Endometrial microvascular endothelial cells (primary cell): ENCODE results near the gene ANKRD35. TPM values are rescaled to one million over a fixed set of nuclear protein-coding genes. Genes with fewer than 3 reads are reported as not detected.
"Not testable (repeated sequence)": the region's sequence is repeated elsewhere in the genome, so short reads cannot be mapped to it uniquely, and the experiment has no call there.

Source experiments
- in situ Hi-C: cut with HindIII; loops from 2 replicates; pipeline ENCODE4 v1.10.0; 2017; ENCODE audit warnings: low sequenced_read_pairs, low pct_unique_long_range_greater_than_20kb; ENCODE audit errors: inconsistent ontology term
- total RNA-seq: library from RNA; depleted of rRNA; stranded (reverse); fragments of >200 nt; gene quantifications from one replicate; pipeline ENCODE4 v1.2.3, GENCODE V29; 2015; ENCODE audit errors: inconsistent ontology term

The ANKRD35 gene
- total RNA-seq, 1 donor from 2014 or later: 0.93 TPM

GRCh38 chr1:145826030-145826429 is 59.6 kb downstream of the ANKRD35 start:
- in situ Hi-C loops: no loop called here

- in situ Hi-C loops: no loop called here
Measured at GRCh38 chr1:145824499-145824842, 61.2 kb downstream of the ANKRD35 start.

- in situ Hi-C loops: no loop called here
Measured at GRCh38 chr1:145823565-145824498, 61.8 kb downstream of the ANKRD35 start, which contains the start of the genes POLR3C and RNF115. POLR3C (plus strand) TSS chr1:145824200; CDS start chr1:145825777, 1,577 bp downstream. RNF115 (minus strand) TSS chr1:145824095; CDS start chr1:145823873, 222 bp downstream.

GRCh38 chr1:145822779-145823331 is 62.8 kb downstream of the ANKRD35 start:
- in situ Hi-C loops: not testable (repeated sequence)

GRCh38 chr1:145818095-145818494 is 67.6 kb downstream of the ANKRD35 start:
- in situ Hi-C loops: not testable (repeated sequence)

Other genes starting within 250 kb of the ANKRD35 start
- gene PDZK1, start 178.5 kb downstream of the ANKRD35 start, total RNA-seq: not detected
- gene CD160, start 166.4 kb downstream of the ANKRD35 start, total RNA-seq: not detected
- 13.0 TPM for gene RNF115, start 61.8 kb downstream of the ANKRD35 start, total RNA-seq
- gene POLR3C, start 61.7 kb downstream of the ANKRD35 start, total RNA-seq: 30.4 TPM
- gene NUDT17, start 40.2 kb downstream of the ANKRD35 start, total RNA-seq: 5.4 TPM
- 40.0 TPM for gene PIAS3, start 26.8 kb downstream of the ANKRD35 start, total RNA-seq
- 5.0 TPM for gene ITGA10, start 24.2 kb upstream of the ANKRD35 start, total RNA-seq
- 39.3 TPM for gene PEX11B, start 32.9 kb upstream of the ANKRD35 start, total RNA-seq
- gene RBM8A, start 41.6 kb upstream of the ANKRD35 start, total RNA-seq: 224 TPM
- 46.2 TPM for gene LIX1L, start 72.2 kb upstream of the ANKRD35 start, total RNA-seq
- gene ANKRD34A, start 78.7 kb upstream of the ANKRD35 start, total RNA-seq: 0.46 TPM
- gene POLR3GL, start 78.8 kb upstream of the ANKRD35 start, total RNA-seq: 11.2 TPM
- gene TXNIP, start 110.7 kb upstream of the ANKRD35 start, total RNA-seq: 60.7 TPM
- gene HJV, start 135.9 kb upstream of the ANKRD35 start, total RNA-seq: not detected